GM12878 (cell line): ENCODE results near the gene CROCC. TPM values are rescaled to one million over a fixed set of nuclear protein-coding genes. Genes with fewer than 3 reads are reported as not detected.

Source experiments
- BCLAF1 ChIP-seq: fragments of 450-650 bp; IDR thresholded peaks from 2 replicates; pipeline ENCODE4 v1.6.1; 2017; ENCODE audit warnings: antibody characterized with exemption, mild to moderate bottlenecking, moderate library complexity
- BRCA1 ChIP-seq: IDR thresholded peaks from 2 replicates; pipeline ENCODE4 v1.6.1; 2011; ENCODE audit warnings: low read depth, low read length, improper control_type of control experiment
- CBX3 ChIP-seq: fragments of 200-600 bp; sonication (generic); IDR thresholded peaks from 2 replicates; pipeline ENCODE4 v1.6.1; 2016; ENCODE audit warnings: low read depth, borderline replicate concordance
- CBX5 ChIP-seq: sonication (generic); IDR thresholded peaks from 2 replicates; pipeline ENCODE4 v1.6.1; 2016; ENCODE audit warnings: low read depth, moderate library complexity, mild to moderate bottlenecking, inconsistent platforms
- CREB1 ChIP-seq: IDR thresholded peaks from 2 replicates; pipeline ENCODE4 v1.6.1; 2012; ENCODE audit warnings: low read depth, mild to moderate bottlenecking, inconsistent platforms
- DPF2 ChIP-seq: fragments of 450-650 bp; IDR thresholded peaks from 2 replicates; pipeline ENCODE4 v1.6.1; 2017; ENCODE audit warnings: mild to moderate bottlenecking
- EED ChIP-seq: sonication (generic); IDR thresholded peaks from 2 replicates; pipeline ENCODE4 v1.6.1; 2016; ENCODE audit warnings: antibody characterized with exemption, low read depth
- HCFC1 ChIP-seq: fragments of 150-350 bp; IDR thresholded peaks from 2 replicates; pipeline ENCODE4 v1.6.1; 2014; ENCODE audit warnings: low read length
- LARP7 ChIP-seq: fragments of 450-650 bp; IDR thresholded peaks from 2 replicates; pipeline ENCODE4 v1.6.1; 2017; ENCODE audit warnings: mild to moderate bottlenecking
- NR2C2 ChIP-seq: IDR thresholded peaks from 2 replicates; pipeline ENCODE4 v1.6.1; 2011; ENCODE audit warnings: borderline replicate concordance, low read depth; ENCODE audit not compliant: control insufficient read depth, insufficient read length
- PKNOX1 ChIP-seq: fragments of 450-650 bp; IDR thresholded peaks from 2 replicates; pipeline ENCODE4 v1.6.1; 2016; ENCODE audit warnings: mild to moderate bottlenecking
- POLR2A ChIP-seq: IDR thresholded peaks from 2 replicates; pipeline ENCODE4 v1.6.1; 2011; ENCODE audit warnings: low read depth, mild to moderate bottlenecking, low read length
- PRDM15 ChIP-seq: fragments of 450-650 bp; formaldehyde crosslinking; IDR thresholded peaks from 2 replicates; pipeline ENCODE4 v1.4.0; 2020; ENCODE audit warnings: mild to moderate bottlenecking, moderate library complexity
- RAD51 ChIP-seq: fragments of 450-650 bp; IDR thresholded peaks from 2 replicates; pipeline ENCODE4 v1.6.1; 2016; ENCODE audit warnings: moderate library complexity, mild to moderate bottlenecking, inconsistent platforms
- RUNX3 ChIP-seq: IDR thresholded peaks from 2 replicates; pipeline ENCODE4 v1.6.1; 2012; ENCODE audit warnings: low read length, inconsistent platforms
- SREBF1 ChIP-seq: IDR thresholded peaks from 2 replicates; pipeline ENCODE4 v1.6.1; 2012; ENCODE audit warnings: mild to moderate bottlenecking, low read length
- TARDBP ChIP-seq: IDR thresholded peaks from 2 replicates; pipeline ENCODE4 v1.6.1; 2016; ENCODE audit warnings: borderline replicate concordance
- TBL1XR1 ChIP-seq: IDR thresholded peaks from 2 replicates; pipeline ENCODE4 v1.6.1; 2012; ENCODE audit warnings: low read depth, low read length, improper control_type of control experiment
- TCF7 ChIP-seq: IDR thresholded peaks from 2 replicates; pipeline ENCODE4 v1.6.1; 2014; ENCODE audit warnings: antibody characterized with exemption, borderline replicate concordance
- WRNIP1 ChIP-seq: IDR thresholded peaks from 2 replicates; pipeline ENCODE4 v1.6.1; 2011; ENCODE audit warnings: low read depth, low read length, improper control_type of control experiment, borderline replicate concordance
- ZBTB4 ChIP-seq: fragments of 450-650 bp; formaldehyde crosslinking; IDR thresholded peaks from 2 replicates; pipeline ENCODE4 v1.4.0; 2022; ENCODE audit warnings: mild to moderate bottlenecking, moderate library complexity
- ZZZ3 ChIP-seq: IDR thresholded peaks from 2 replicates; pipeline ENCODE4 v1.6.1; 2011; ENCODE audit warnings: low read depth; ENCODE audit not compliant: control insufficient read depth, insufficient read length
- polyA plus RNA-seq, 11 experiments: library from polyadenylated mRNA; depleted of rRNA in 4 of 11; unstranded in 6 of 11; stranded (reverse) in 5 of 11; fragments of >200 nt; fragmentation: Nextera tagmentation in 4 of 11; fragmentation: Illumina TruSeq in 1 of 11; extraction: Ambion mirVana in 4 of 11; extraction: Trizol in 1 of 11; gene quantifications; 1 replicate in 1 of 11; 2 replicates in 10 of 11; pipeline versions ENCODE4 v1.2.1 to v1.2.3, GENCODE V29; 2011 to 2016; ENCODE audit warnings: inconsistent platforms in 2 of 11, missing spikeins in 2 of 11, low read depth in 1 of 11
- total RNA-seq, 4 experiments: library from RNA; depleted of rRNA in 3 of 4; stranded (reverse); fragments of >200 nt in 3 of 4; fragmentation: Illumina TruSeq in 1 of 4; extraction: Trizol in 1 of 4; gene quantifications; 2 replicates each; pipeline versions ENCODE4 v1.2.1 to v1.2.3, GENCODE V29; 2013 to 2021

Gene CROCC
- total and polyA plus RNA-seq, 10 of the 15 experiments (the other 5 are each of a cell fraction or from before 2014, with no cell fraction given) = 0.04 to 5.5 (median 2.3) TPM

GRCh38 chr1:17013491-17014320 is 92.0 kb downstream of the CROCC start (continued):
- TF ChIP-seq PKNOX1 (no peak), SREBF1 (no peak), LARP7 (no peak), BRCA1 (no peak), EED (peak; percentile 62), TCF7 (no peak), POLR2A (no peak), ZZZ3 (no peak), CBX5 (no peak), PRDM15 (CRISPR knock-in tag) (no peak), BCLAF1 (no peak), RUNX3 (peak; percentile 79), RAD51 (no peak), NR2C2 (no peak), CREB1 (no peak), ZBTB4 (CRISPR knock-in tag) (no peak), DPF2 (peak; percentile 30; the same call in 1 of the 2 replicates), TARDBP (no peak), CBX3 (no peak), HCFC1 (no peak), TBL1XR1 (no peak), WRNIP1 (no peak)
